Stimulated activated CD8-positive, alpha-beta memory T cell treated with anti-CD3 and anti-CD28 coated beads, Interleukin-7, amount 100 ng/mL, for 4 hours (primary cell): ENCODE measurements around the gene SEC14L1.

Experiments
- DNase-seq, 2 donors: peaks; one replicate each; pipeline ENCODE4 v3.0.0-alpha.2; 2020; ENCODE audit warnings: low read depth in 2 of 2

SEC14L1 gene

GRCh38 chr17:77116371-77116860, 24.4 kb upstream of the SEC14L1 start:
- no peak for DNase-seq

DNA sequence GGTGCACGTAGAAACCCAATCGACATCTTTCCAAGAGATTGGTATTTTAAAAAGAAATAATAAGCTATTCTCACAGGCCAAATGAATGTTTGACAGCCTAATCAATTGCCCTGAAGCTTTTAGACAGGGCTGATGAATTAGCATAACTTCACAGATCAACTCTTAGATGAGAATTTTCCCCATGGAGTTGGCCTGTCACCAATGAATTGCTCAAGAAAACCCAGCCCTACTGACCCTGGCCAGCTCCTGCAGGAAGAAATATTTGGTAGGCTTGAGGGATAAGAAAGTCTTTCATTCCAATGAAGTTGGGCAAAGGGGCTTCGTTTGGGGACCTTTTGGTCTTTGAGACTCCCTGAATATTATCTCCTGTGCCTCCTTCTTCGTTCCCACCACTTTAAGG, 23.4 kb upstream of the SEC14L1 start:
- DNase-seq, result no peak

- no peak for DNase-seq
These were observed 22.4 kb upstream of the SEC14L1 start for GRCh38 chr17:77118251-77118928.

GRCh38 chr17:77119668-77120301, 21.0 kb upstream of the SEC14L1 start:
- no peak for DNase-seq

GRCh38 chr17:77120868-77121267, 19.9 kb upstream of the SEC14L1 start:
- no peak for DNase-seq

DNA sequence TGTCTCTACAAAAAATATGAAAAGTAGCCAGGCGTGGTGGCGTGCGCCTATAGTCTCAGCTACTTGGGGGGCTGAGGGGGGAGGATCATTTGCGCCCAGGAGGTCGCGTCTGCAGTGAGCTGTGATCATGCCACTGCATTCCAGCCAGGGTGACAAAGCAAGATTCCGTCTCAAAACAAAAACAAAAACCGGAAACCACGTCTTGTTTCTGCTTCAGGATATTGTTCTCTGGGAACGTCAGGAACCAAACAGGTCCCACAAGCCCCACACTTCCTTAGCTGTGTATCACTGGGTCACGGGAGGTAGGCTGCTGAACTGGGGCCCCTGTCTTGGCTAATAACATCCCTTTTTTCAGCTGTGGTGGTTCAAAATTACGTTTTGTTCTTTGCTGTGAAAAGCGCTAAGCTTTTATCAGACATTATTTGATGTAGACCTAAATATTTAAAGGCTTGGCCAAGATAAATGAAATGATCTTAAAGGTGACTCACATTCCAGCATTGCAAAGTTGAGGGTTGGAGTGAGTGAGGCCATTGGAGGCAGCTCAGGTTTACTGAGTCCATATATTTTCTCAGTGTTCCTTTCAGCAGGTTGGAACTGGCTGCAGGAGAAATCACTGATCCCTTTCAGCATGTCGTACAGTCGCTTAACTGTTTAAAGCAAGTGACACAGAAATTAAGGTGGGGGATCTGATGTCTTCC, 16.4 kb upstream of the SEC14L1 start:
- no peak for DNase-seq

GRCh38 chr17:77125432-77125901, 15.3 kb upstream of the SEC14L1 start:
- DNase-seq, result no peak

GRCh38 chr17:77126519-77126918, 14.2 kb upstream of the SEC14L1 start:
- no peak for DNase-seq

GRCh38 chr17:77127735-77128361, 12.9 kb upstream of the SEC14L1 start:
- DNase-seq, result peak; percentile 64 to 79

DNA sequence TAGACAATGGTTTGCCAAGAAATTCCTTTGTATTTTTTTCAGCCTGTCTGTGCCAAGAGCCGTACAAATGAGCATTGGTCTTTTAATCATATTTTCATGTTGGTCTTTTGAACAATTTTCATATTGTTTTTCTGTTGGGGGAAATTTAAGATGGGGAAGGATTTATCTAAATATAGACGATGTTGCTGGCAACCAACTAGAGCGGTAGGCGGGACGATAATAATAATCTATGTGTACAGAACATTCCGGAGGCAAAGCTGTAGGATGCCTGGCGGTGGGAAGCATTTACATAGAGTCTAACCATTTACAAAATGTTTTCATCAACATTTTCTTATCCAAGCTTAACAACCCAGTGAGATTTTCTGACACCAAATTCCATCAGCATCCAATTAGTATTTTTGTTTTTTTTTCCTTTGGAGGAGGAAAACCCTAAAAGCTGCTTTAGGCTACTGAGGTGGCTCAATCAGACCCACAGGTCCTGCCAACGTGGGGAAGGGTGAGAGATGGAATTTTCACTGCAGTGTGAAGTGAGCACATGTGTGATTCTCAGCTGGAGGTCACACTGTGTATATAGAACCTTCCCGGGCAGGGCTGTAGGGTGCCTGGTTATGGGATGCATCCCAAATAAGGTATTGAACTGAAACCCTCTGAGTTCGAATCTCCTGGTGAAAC, 11.7 kb upstream of the SEC14L1 start:
- no peak for DNase-seq

GRCh38 chr17:77129568-77130301, 11.0 kb upstream of the SEC14L1 start:
- no peak for DNase-seq

DNA sequence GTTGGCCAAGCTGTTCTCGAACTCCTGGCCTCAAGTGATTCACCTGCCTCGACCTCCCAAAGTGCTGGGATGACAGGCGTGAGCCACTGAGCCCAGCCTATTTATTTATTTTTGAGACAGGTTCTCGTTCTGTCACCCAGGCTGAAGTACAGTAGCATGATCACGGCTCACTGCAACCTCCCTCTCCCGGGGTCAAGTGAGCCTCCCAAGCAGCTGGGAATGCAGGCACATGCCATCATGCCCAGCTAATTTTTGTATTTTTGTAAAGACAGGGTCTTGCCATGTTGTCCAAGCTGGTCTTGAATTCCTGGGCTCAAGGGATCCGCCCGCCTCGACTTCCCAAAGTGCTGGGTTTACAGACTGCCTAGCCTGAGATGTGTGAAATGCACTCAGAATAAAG, 10.2 kb upstream of the SEC14L1 start:
- DNase-seq, result no peak

DNA sequence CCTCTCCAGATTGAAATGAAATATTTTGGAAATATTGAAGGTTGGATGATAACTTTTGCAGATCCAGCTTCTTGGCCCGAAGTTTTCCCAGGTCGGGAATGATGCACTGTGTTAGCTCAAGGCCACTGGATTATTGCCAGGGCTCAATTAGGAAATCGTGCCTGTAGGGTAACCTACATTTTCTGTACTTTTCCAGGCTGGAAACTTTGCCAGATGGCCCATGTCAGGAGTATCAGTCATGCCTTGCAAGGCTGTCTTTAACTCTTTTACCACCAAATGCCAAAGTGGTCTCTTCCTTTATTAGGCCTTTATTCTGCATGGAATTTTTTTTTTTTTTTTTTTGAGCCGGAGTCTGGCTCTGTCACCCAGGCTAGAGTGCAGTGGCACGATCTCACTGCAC, 8.9 kb upstream of the SEC14L1 start:
- no peak for DNase-seq

DNA sequence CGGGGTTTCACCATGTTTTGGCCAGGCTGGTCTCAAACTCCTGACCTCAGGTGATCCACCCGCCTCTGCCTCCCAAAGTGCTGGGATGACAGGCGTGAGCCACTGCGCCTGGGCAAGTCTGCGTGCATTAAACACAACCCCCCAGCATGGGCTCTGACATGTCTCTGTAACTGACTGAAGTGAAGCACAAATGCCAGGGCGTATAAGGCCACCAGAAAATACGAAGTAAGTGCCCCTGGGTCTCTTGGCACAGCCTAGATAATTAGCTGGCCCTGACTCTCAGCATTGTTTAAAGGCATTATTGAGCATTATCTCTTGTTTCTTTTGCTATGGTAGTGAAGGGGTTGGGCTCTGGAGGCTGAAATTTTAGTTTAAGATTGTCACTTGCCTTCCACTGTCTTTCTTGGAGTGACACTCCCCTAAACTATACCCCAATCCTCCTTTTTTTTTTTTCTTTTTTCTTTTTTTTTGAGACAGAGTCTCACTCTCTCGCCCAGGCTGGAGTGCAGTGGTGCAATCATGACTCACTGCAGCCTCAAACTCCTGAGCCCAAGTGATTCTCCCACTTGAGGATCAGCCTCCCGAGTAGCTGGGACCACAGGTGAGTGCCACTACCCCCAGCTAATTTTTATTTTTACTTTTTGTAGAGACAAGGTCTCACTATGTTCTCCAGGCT, 8.2 kb upstream of the SEC14L1 start:
- no peak for DNase-seq

DNA sequence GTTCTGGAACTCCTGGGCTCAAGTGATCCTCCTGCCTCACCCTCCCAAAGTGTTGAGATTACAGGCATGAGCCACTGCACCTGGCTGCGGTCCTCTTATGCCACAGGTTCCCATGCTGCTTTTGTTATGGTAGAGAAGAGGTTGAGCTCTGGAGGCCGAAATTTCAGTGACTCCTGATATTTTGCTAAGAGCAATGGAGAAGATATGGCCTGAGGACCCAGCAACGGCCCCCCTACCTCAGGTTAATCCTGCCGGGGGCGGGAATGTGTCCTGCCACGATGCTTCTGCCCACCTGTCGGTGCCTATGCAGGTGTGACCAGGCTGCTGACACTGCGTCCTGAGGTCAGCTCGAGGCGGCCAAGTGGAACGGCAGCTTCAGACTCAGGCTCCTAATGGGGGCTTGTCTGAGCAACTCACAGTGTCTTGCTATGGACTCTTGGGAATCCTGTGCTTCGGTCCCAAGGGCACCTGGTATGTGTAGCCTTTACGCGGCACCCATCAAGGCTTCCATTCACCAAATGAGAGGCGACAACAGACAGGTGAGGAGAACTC, 7.6 kb upstream of the SEC14L1 start:
- DNase-seq, result no peak

GRCh38 chr17:77136420-77136767, 4.4 kb upstream of the SEC14L1 start:
- no peak for DNase-seq

DNA sequence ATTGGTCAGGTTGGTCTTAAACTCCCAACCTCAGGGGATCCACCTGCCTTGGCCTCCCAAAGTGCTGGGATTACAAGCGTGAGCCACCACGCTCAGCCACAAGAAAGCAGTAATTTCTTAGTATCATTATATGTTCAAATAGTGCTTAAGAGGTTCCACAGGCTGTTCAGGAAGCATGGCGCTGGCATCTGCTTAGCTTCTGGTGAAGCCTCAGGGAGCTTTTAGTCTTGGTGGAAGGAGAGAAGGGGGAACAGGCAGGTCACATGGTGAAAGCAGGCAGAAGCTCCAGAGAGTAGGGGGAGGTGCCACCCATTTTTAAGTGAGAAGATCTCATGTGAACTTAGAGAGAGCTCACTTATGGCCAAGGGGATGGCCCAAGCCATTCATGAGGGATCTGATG, 3.7 kb upstream of the SEC14L1 start:
- no peak for DNase-seq

DNA sequence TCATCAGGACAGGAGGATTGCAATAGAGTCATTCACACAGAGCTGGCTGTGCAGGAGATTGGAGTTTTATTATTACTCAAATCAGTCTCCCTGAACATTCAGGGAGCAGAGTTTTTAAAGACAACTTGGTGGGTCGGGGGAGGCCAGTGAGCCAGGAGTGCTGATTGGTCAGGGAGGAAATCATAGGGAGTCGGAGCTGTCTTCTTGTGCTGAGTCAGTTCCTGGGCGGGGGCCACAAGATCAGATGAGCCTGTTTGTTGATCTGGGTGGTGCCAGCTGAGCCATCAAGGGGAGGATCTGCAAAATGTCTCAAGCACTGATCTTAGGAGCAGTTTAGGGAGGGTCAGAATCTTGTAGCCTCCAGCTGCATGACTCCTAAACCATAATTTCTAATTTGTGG, 2.9 kb upstream of the SEC14L1 start:
- DNase-seq, result peak; percentile 23 to 37

- DNase-seq, result peak; percentile 99 to 100
These were observed 447 bp upstream of the SEC14L1 start for GRCh38 chr17:77140166-77140877.
